Gastroesophageal sphincter (tissue), 3 donors: ENCODE data around the gene SLC35E2B.
"Not testable (repeated sequence)": the region's sequence is repeated elsewhere in the genome, so short reads cannot be mapped to it uniquely, and the experiment has no call there.

ENCODE experiments used
- CTCF ChIP-seq, 4 experiments: fragments of 200-600 bp in 2 of 4; fragments of 450-650 bp in 2 of 4; sonication (generic) in 1 of 4; IDR thresholded peaks; one replicate each; pipeline ENCODE4 v1.5.1; 2017 to 2019; ENCODE audit warnings: antibody characterized with exemption in 4 of 4, mild to moderate bottlenecking in 2 of 4, moderate library complexity in 2 of 4
- POLR2A ChIP-seq, 2 donors: fragments of 450-650 bp; IDR thresholded peaks; one replicate each; pipeline ENCODE4 v1.6.1; 2017; ENCODE audit warnings: antibody characterized with exemption in 2 of 2, mild to moderate bottlenecking in 2 of 2, moderate library complexity in 1 of 2

- TF ChIP-seq POLR2A, CTCF (IDR thresholded peaks at IDR 0.05): not testable (repeated sequence)
Observed at GRCh38 chr1:1700557-1700956, 8.0 kb upstream of the SLC35E2B start.
